Uterus (tissue), 2 donors: ENCODE data around the gene MEIS1.

Source experiments
- POLR2A ChIP-seq, 2 donors: fragments of 450-650 bp; IDR thresholded peaks; one replicate each; pipeline ENCODE4 v1.6.1; 2016; ENCODE audit warnings: antibody characterized with exemption in 2 of 2, mild to moderate bottlenecking in 1 of 2, moderate library complexity in 1 of 2
- TF ChIP-seq, protein P1 (sequence below), 4 experiments: fragments of 200-600 bp in 2 of 4; fragments of 450-650 bp in 2 of 4; sonication (generic) in 2 of 4; IDR thresholded peaks; one replicate each; pipeline ENCODE4 v1.5.1; 2016 to 2019; ENCODE audit warnings: antibody characterized with exemption in 4 of 4, mild to moderate bottlenecking in 2 of 4, moderate library complexity in 1 of 4

DNA sequence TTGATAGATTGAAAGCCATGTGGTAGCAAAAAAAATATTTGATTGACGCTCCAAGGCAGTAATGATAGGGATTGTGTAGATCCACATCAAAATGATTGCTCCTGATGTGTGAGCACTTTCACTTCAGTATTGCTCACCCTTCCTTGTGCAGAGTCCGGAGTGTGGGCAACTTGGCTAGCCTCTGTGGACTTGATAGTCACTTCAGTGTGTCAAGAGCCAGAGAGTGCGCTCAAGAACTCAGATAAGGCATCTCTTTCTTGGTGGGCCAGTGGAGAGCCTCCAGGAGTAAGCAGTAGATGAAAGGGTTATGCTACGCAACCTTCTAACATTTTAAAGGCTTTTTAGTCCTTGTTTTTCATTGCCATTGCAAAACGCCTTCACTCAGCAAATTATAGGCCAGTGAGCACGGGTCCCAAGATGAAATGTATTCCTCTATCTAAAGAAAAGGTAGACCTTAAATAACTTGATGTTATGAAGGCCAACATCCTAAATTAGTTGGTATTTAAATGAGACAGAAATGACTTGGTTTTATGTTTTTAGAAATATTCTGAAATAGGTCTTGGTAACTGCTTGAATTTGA lies 84.4 kb downstream of the MEIS1 start:
- TF ChIP-seq, protein P1, sequence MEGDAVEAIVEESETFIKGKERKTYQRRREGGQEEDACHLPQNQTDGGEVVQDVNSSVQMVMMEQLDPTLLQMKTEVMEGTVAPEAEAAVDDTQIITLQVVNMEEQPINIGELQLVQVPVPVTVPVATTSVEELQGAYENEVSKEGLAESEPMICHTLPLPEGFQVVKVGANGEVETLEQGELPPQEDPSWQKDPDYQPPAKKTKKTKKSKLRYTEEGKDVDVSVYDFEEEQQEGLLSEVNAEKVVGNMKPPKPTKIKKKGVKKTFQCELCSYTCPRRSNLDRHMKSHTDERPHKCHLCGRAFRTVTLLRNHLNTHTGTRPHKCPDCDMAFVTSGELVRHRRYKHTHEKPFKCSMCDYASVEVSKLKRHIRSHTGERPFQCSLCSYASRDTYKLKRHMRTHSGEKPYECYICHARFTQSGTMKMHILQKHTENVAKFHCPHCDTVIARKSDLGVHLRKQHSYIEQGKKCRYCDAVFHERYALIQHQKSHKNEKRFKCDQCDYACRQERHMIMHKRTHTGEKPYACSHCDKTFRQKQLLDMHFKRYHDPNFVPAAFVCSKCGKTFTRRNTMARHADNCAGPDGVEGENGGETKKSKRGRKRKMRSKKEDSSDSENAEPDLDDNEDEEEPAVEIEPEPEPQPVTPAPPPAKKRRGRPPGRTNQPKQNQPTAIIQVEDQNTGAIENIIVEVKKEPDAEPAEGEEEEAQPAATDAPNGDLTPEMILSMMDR (IDR thresholded peaks at IDR 0.05) = no peak
- no peak for TF ChIP-seq POLR2A (IDR thresholded peaks at IDR 0.05)
